IPS DF 4.7 (cell line): ENCODE results near the gene BCL2L2.
"Not testable (repeated sequence)": the region's sequence is repeated elsewhere in the genome, so short reads cannot be mapped to it uniquely, and the experiment has no call there.

Experiments
- DNase-seq: peaks from one replicate; pipeline ENCODE4 v3.0.0-alpha.2; 2013; ENCODE audit warnings: low spot score; ENCODE audit errors: extremely low read depth

Gene BCL2L2

DNA sequence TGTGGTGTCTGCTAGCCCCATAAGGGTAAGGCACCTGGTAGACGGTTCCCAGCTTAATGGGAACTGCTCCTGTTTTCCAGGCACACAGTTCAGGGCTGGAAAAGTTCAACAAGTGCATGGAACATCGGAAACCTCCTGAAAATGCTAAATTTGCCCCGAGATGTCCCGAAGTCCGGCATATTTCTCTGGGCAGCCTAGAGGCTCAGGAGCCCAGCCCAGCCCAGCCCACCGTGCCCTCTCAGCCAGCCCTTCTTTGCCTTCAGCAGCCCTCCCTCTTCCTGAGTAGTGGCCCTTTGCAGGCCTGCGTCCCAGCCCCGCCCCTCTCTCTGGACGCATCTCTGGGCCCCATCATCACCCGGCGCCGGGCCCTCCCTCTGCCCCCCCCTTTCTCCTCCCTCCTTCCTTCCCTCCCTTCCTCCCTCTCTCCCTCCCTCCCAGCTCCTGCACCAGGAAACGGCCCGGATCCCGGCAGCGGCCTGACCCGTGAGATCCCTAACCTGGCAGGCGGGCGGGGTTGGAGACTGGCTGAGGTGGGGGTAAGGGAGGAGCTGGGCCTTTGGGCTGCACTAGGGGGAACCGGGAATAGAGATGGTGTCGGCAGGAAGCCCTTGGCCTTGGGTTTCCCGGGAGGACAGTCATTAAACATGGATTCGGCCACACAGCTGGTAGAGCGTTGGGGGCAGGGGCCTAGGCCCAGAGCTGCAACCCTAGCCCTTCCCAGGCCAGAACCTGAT, at the start of gene BCL2L2:
TSS of gene BCL2L2 (plus strand) at position 422 of the 734 bp plus-strand sequence. CDS start 935 bp downstream, outside the sequence.
- DNase-seq = no peak

GRCh38 chr14:23258256-23258655, 48.4 kb upstream of the BCL2L2 start:
- no peak for DNase-seq

- DNase-seq = no peak
Observed at GRCh38 chr14:23259426-23259825, 47.2 kb upstream of the BCL2L2 start.

- not testable (repeated sequence) for DNase-seq
Observed at GRCh38 chr14:23260849-23261248, 45.8 kb upstream of the BCL2L2 start.

- DNase-seq = no peak
Observed at GRCh38 chr14:23269193-23269592, 37.4 kb upstream of the BCL2L2 start.

- DNase-seq = no peak
Observed at GRCh38 chr14:23275412-23275811, 31.2 kb upstream of the BCL2L2 start.

- DNase-seq = no peak
Observed at GRCh38 chr14:23277189-23277588, 29.4 kb upstream of the BCL2L2 start.

DNA sequence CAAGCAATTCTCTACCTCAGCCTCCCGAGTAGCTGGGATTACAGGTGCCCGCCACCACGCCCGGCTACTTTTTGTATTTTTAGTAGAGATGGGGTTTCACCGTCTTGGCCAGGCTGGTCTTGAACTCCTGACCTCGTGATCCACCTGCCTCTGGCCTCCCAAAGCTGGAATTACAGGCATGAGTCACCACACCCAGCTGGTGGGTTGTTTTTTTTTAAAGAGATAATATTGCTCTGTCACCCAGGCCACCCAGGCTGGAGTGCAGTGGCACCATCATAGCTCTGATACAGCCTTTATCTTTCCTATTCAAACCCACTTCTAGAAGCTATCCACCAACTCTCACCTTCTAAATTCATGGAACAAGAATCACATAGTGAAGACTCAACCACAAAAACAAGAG, 28.7 kb upstream of the BCL2L2 start:
- not testable (repeated sequence) for DNase-seq

DNA sequence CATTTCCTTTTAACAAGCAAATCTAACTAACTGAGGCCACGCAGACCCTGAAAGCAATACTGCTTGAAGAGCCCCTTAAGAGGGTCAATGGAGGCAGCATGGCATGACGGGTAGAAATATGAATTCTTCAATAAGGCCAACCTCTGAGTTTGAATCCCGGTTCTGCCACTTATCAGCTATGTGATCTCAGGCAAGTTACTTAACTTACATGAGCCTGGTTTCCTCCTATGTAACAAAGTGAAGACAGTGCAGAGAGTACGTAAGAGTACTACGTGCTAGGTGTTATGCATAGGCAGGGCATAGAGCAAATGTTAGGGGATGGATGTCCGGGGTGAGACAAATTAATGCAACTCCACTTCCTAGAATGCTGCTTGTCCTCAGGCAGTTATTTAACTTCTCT, 25.4 kb upstream of the BCL2L2 start:
- no peak for DNase-seq

DNA sequence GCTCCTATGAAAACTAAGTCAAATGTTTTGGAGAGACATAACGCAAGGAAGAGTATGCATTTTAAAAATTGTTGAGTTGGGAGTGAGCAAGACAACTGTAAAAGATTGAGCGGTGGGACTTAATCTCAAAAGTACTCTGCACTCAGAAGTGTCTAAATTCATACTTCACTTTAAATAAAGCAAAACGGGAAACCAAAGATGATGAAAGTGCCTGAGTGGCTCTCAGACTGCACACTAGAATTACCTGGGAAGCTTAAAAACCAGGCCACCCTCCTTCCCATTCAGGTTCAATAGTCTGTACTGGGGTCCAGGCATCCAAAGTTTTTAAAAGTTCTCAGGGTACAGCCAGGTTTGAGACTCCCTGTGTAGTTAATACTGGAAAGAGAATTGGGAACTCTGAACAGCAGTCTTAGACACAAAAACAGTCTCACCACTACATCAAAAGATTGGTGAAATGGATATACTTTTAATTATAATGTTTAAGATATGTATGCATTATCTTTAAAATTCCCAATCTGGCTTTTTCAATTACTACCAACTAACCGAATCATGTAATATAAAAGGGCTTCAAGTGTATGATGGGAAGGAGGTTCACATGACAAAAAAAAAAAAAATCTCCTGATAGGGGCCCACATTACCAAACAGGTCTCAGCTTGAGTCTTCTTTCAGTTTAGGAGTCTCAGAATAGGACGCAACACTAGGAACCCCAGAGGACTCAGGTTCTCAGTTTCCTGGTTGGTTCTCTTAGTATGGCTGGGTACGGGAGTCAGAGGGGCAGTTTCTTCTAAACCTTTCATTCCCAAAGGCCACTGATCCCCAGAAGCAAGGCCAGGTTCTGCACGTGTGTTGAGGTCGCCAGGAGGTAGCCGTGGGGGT, 21.7 kb upstream of the BCL2L2 start:
- no peak for DNase-seq

- DNase-seq = no peak
Observed at GRCh38 chr14:23285530-23286019, 21.1 kb upstream of the BCL2L2 start.

- no peak for DNase-seq
Observed at GRCh38 chr14:23286020-23286901, 20.4 kb upstream of the BCL2L2 start, which contains the start of gene HOMEZ. Gene HOMEZ, minus strand, starts transcription at chr14:23286132. Its CDS starts 180 bp downstream, at chr14:23285952.

- no peak for DNase-seq
Observed at GRCh38 chr14:23286902-23287479, 19.6 kb upstream of the BCL2L2 start.

GRCh38 chr14:23294734-23295561, 11.7 kb upstream of the BCL2L2 start:
- DNase-seq = no peak

DNA sequence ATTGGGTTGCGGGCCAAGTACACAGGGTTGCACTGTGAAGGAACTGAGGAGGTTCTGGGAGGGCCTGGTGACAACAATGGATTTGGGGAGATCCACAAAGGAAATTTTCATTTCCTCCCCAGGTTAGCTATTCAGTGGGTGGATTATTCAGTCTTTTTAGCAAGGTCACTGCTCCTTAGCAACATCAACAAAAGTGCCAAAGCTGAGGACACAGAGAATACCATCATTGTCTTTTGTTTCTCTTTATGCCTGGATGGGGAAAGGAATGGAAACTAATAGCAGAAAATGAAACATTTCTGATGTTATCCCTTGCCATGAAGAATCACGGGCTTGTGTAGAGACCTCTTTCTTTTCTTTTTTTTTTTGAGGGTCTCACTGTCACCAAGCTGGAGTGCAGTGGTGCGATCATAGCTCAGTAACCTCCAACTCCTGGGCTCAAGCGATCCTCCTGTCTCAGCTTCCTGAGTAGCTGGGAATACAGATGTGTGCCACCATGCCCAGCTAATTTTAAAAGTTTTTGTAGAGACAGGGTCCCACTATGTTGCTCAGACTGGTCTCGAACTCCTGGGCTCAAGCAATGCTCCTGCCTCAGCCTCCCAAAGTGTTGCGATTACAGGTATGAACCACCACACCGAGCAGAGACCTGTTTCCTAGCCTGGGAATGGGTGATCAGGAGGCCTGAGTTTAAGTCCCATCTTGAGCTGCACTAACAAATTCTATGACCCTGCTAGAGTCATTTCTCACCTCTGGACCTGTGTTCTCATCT, 10.4 kb upstream of the BCL2L2 start:
- DNase-seq = no peak

- DNase-seq = no peak
Observed at GRCh38 chr14:23297096-23297495, 9.5 kb upstream of the BCL2L2 start.

DNA sequence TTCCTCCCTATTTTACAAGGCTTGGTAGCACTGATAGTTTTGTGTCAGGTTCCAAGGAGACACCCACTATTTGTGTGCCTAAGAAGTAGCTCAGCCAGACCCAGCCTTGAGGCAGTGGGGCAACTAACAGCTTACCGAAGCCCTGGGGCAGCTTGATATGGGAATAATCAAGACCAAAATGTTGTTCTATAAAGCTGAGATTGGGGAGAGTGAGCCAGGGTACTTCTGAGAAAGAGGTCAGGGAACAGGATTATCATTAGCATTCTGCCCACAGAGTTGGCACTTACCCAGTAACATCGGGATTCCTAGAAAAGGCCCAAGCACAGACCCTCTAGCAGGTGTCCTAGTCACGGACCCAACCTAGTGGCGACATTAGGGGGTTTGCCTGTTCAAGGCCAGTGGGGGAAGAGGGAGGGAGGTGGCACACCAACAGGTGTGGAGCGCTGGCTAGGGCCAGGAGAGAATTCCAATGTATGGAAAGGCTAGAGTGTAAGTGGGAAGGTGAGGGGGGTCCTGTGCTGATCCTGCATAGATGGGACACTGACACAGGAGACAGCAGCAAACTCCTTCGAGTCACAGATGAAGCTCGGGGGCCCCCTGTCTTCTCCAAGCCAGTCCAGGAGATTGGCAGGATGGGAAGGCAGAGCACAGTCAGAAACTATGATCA, 8.9 kb upstream of the BCL2L2 start:
- DNase-seq = no peak

GRCh38 chr14:23299211-23299957, 7.2 kb upstream of the BCL2L2 start:
- no peak for DNase-seq
